IMR-90 (cell line): ENCODE measurements around the gene ADGRV1. TPM values are rescaled to one million over a fixed set of nuclear protein-coding genes. Genes with fewer than 3 reads are reported as not detected.

Source experiments
- ATAC-seq: fragments of 200-7000 bp; cut with Tn5 transposase; 2 replicates; pipeline ENCODE4 v1.9.1; 2020; ENCODE audit warnings: low read depth, mild to moderate bottlenecking, moderate library complexity
- BruUV-seq: library from RNA; stranded (reverse); fragments of 400-500 nt; replicated peaks from 2 replicates; lab custom pipeline; 2021; lab: Mats Ljungman, UMichigan
- CTCF ChIA-PET: fragments of 300-600 bp; formaldehyde crosslinking; extraction: SDS; loops from one replicate; lab custom pipeline; 2021; ENCODE audit warnings: antibody characterized with exemption; lab: Yijun Ruan, JAX
- POLR2A ChIA-PET: fragments of 300-600 bp; sonication (Branson Sonifier 250); formaldehyde crosslinking; loops from one replicate; lab custom pipeline; 2022; ENCODE audit warnings: antibody characterized with exemption; ENCODE audit not compliant: unreplicated experiment; lab: Charles Lee
- DNase-seq: peaks from one replicate; pipeline ENCODE4 v3.0.0; 2013
- H2AFZ ChIP-seq: replicated peaks from 2 replicates; pipeline ENCODE3; 2013; ENCODE audit warnings: low read length, mild to moderate bottlenecking; ENCODE audit not compliant: poor library complexity
- H2AK5ac ChIP-seq: 2 replicates; pipeline ENCODE4 v1.6.1; 2013; ENCODE audit warnings: low read depth, low read length, inconsistent platforms
- H2AK9ac ChIP-seq: replicated peaks from 2 replicates; pipeline ENCODE3; 2013; ENCODE audit warnings: mild to moderate bottlenecking, low read depth, low read length, moderate library complexity; ENCODE audit not compliant: poor library complexity
- H2BK120ac ChIP-seq: 2 replicates; pipeline ENCODE4 v1.6.1; 2013; ENCODE audit warnings: low read depth, low read length, inconsistent platforms
- H2BK15ac ChIP-seq: 3 replicates; pipeline ENCODE4 v1.6.1; 2013; ENCODE audit warnings: low read depth, low read length, inconsistent platforms
- H2BK20ac ChIP-seq: 2 replicates; pipeline ENCODE4 v1.6.1; 2013; ENCODE audit warnings: low read depth, mild to moderate bottlenecking, inconsistent platforms, low read length, moderate library complexity
- H2BK5ac ChIP-seq: 2 replicates; pipeline ENCODE4 v1.6.1; 2013; ENCODE audit warnings: mild to moderate bottlenecking, low read depth, low read length, inconsistent platforms; ENCODE audit not compliant: poor library complexity, severe bottlenecking
- H3K14ac ChIP-seq: replicated peaks from 2 replicates; pipeline ENCODE4 v1.6.1; 2013; ENCODE audit warnings: low read depth, low read length, inconsistent platforms
- H3K18ac ChIP-seq: 2 replicates; pipeline ENCODE4 v1.6.1; 2013; ENCODE audit warnings: low read depth, low read length, control low read depth
- H3K23ac ChIP-seq: 2 replicates; pipeline ENCODE4 v1.6.1; 2013; ENCODE audit warnings: low read depth, low read length, inconsistent platforms
- H3K27ac ChIP-seq: 2 replicates; pipeline ENCODE4 v1.5.1; 2013; ENCODE audit warnings: mild to moderate bottlenecking, control low read depth, low read length; ENCODE audit not compliant: insufficient read depth
- H3K27me3 ChIP-seq: 2 replicates; pipeline ENCODE4 v1.6.1; 2013; ENCODE audit warnings: low read length; ENCODE audit not compliant: control insufficient read depth, insufficient read depth
- H3K36me3 ChIP-seq: 2 replicates; pipeline ENCODE4 v1.6.1; 2013; ENCODE audit warnings: low read length, mixed read lengths; ENCODE audit not compliant: control insufficient read depth, insufficient read depth
- H3K4ac ChIP-seq: 2 replicates; pipeline ENCODE4 v1.6.1; 2013; ENCODE audit warnings: low read depth, low read length, inconsistent platforms
- H3K4me1 ChIP-seq: 2 replicates; pipeline ENCODE4 v1.6.1; 2013; ENCODE audit warnings: low read length, mixed read lengths; ENCODE audit not compliant: control insufficient read depth, insufficient read depth
- H3K4me2 ChIP-seq: 2 replicates; pipeline ENCODE4 v1.6.1; 2013; ENCODE audit warnings: low read depth, mild to moderate bottlenecking, control low read depth, low read length, moderate library complexity
- H3K4me3 ChIP-seq: 2 replicates; pipeline ENCODE4 v1.5.1; 2013; ENCODE audit warnings: low read depth, mild to moderate bottlenecking, control low read depth, low read length, moderate library complexity; ENCODE audit not compliant: insufficient read depth
- H3K56ac ChIP-seq: 2 replicates; pipeline ENCODE4 v1.6.1; 2013; ENCODE audit warnings: low read length, inconsistent platforms; ENCODE audit not compliant: insufficient read depth; ENCODE audit errors: extremely low read depth
- H3K79me1 ChIP-seq, 2 experiments: 2 replicates each; pipeline ENCODE4 v1.6.1; 2013; ENCODE audit warnings: low read length in 2 of 2, inconsistent platforms in 1 of 2, low read depth in 1 of 2
- H3K9ac ChIP-seq: 2 replicates; pipeline ENCODE4 v1.6.1; 2013; ENCODE audit warnings: low read depth, low read length, control low read depth
- H3K9me1 ChIP-seq: 2 replicates; pipeline ENCODE4 v1.6.1; 2013; ENCODE audit warnings: low read length, inconsistent platforms; ENCODE audit not compliant: insufficient read depth
- H3K9me3 ChIP-seq: 2 replicates; pipeline ENCODE4 v1.6.1; 2013; ENCODE audit warnings: low read length; ENCODE audit not compliant: control insufficient read depth, insufficient read depth
- H4K20me1 ChIP-seq: 2 replicates; pipeline ENCODE4 v1.6.1; 2013; ENCODE audit warnings: low read length, inconsistent platforms; ENCODE audit not compliant: insufficient read depth
- H4K5ac ChIP-seq: 2 replicates; pipeline ENCODE4 v1.6.1; 2013; ENCODE audit warnings: mild to moderate bottlenecking, low read depth, low read length, control low read depth
- H4K8ac ChIP-seq, 2 experiments: 2 replicates each; pipeline ENCODE4 v1.6.1; 2013; ENCODE audit warnings: low read depth in 2 of 2, low read length in 2 of 2, control low read depth in 1 of 2, inconsistent platforms in 1 of 2
- H4K91ac ChIP-seq: 2 replicates; pipeline ENCODE4 v1.6.1; 2013; ENCODE audit warnings: low read depth, low read length, inconsistent platforms; ENCODE audit not compliant: insufficient read depth
- BHLHE40 ChIP-seq: fragments of 150-350 bp; IDR thresholded peaks from 2 replicates; pipeline ENCODE4 v1.6.1; 2016; ENCODE audit warnings: mild to moderate bottlenecking, low read depth, low read length
- CEBPB ChIP-seq: IDR thresholded peaks from 2 replicates; pipeline ENCODE4 v1.6.1; 2012; ENCODE audit warnings: low read depth, low read length, improper control_type of control experiment
- CHD1 ChIP-seq: IDR thresholded peaks from 2 replicates; pipeline ENCODE4 v1.6.1; 2012; ENCODE audit warnings: low read depth, low read length, improper control_type of control experiment
- CTCF ChIP-seq: conservative IDR thresholded peaks from 2 replicates; pipeline ENCODE4 v1.5.1; 2012; ENCODE audit warnings: mild to moderate bottlenecking, low read depth, low read length, improper control_type of control experiment
- ELK1 ChIP-seq: fragments of 150-350 bp; IDR thresholded peaks from 2 replicates; pipeline ENCODE4 v1.6.1; 2016; ENCODE audit warnings: low read depth, mild to moderate bottlenecking, low read length, moderate library complexity, borderline replicate concordance
- FOS ChIP-seq: fragments of 150-350 bp; IDR thresholded peaks from 2 replicates; pipeline ENCODE4 v1.6.1; 2016; ENCODE audit warnings: low read depth, low read length
- MAFK ChIP-seq: IDR thresholded peaks from 2 replicates; pipeline ENCODE4 v1.6.1; 2012; ENCODE audit warnings: low read depth, low read length, improper control_type of control experiment
- MAZ ChIP-seq: IDR thresholded peaks from 2 replicates; pipeline ENCODE4 v1.6.1; 2012; ENCODE audit warnings: low read depth, mild to moderate bottlenecking, low read length, improper control_type of control experiment, moderate library complexity, borderline replicate concordance
- MXI1 ChIP-seq: IDR thresholded peaks from 2 replicates; pipeline ENCODE4 v1.6.1; 2012; ENCODE audit warnings: low read depth, mild to moderate bottlenecking, low read length, moderate library complexity, borderline replicate concordance
- NFE2L2 ChIP-seq: fragments of 150-350 bp; IDR thresholded peaks from 2 replicates; pipeline ENCODE4 v1.6.1; 2016; ENCODE audit warnings: low read depth, mild to moderate bottlenecking, low read length
- POLR2A ChIP-seq: IDR thresholded peaks from 2 replicates; pipeline ENCODE4 v1.6.1; 2012; ENCODE audit warnings: mild to moderate bottlenecking, low read depth, low read length
- RAD21 ChIP-seq: IDR thresholded peaks from 2 replicates; pipeline ENCODE4 v1.6.1; 2012; ENCODE audit warnings: low read length, improper control_type of control experiment
- RCOR1 ChIP-seq: IDR thresholded peaks from 2 replicates; pipeline ENCODE4 v1.6.1; 2012; ENCODE audit warnings: mild to moderate bottlenecking, low read length, improper control_type of control experiment; ENCODE audit not compliant: insufficient replicate concordance
- RFX5 ChIP-seq: IDR thresholded peaks from 2 replicates; pipeline ENCODE4 v1.8.0; 2012; ENCODE audit warnings: low read depth, mild to moderate bottlenecking, low read length, moderate library complexity
- SMC3 ChIP-seq: fragments of 150-350 bp; IDR thresholded peaks from 2 replicates; pipeline ENCODE4 v1.6.1; 2016; ENCODE audit warnings: low read depth, mild to moderate bottlenecking, antibody characterized with exemption, low read length, moderate library complexity
- USF2 ChIP-seq: fragments of 150-350 bp; IDR thresholded peaks from 2 replicates; pipeline ENCODE4 v1.6.1; 2017; ENCODE audit warnings: mild to moderate bottlenecking, antibody characterized with exemption, low read length, low read depth
- WGBS, 2 experiments: methylation state at CpG; one replicate each; pipeline versions ENCODE4 v1.1.5 to v1.1.7; 2013; ENCODE audit warnings: missing lambda C conversion rate in 2 of 2; ENCODE audit not compliant: insufficient read length in 1 of 2; ENCODE audit errors: extremely low coverage in 2 of 2; 5-methylcytosine and 5-hydroxymethylcytosine counted together
- dilution Hi-C: fragments of 300-500 bp; cut with HindIII; formaldehyde crosslinking; loops from one replicate; pipeline ENCODE4 v1.14.3; 2018; ENCODE audit warnings: low sequenced_read_pairs; ENCODE audit not compliant: unreplicated experiment
- in situ Hi-C: fragments of 300-500 bp; cut with MboI; formaldehyde crosslinking; loops from 3 replicates; pipeline ENCODE4 v1.14.3; 2019; ENCODE audit warnings: low sequenced_read_pairs, inconsistent platforms, mixed read lengths
- intact Hi-C: fragments of 100-400 bp; cut with micrococcal nuclease; formaldehyde crosslinking; loops from 2 replicates; pipeline ENCODE4 v1.10.0; 2022
- polyA plus RNA-seq, 3 experiments: library from polyadenylated mRNA; depleted of rRNA; stranded (reverse); fragments of >200 nt; gene quantifications; 2 replicates each; pipeline ENCODE4 v1.2.3, GENCODE V29; 2012; ENCODE audit warnings: low replicate concordance in 1 of 3
- total RNA-seq: library from RNA; depleted of rRNA; stranded (reverse); fragments of >200 nt; gene quantifications from 2 replicates; pipeline ENCODE4 v1.2.3, GENCODE V29; 2012

Gene ADGRV1
- total and polyA plus RNA-seq, 2 of the 4 experiments (the other 2 are of a cell fraction) = under 0.01 TPM; not detected in 1

GRCh38 chr5:90528601-90529193, 29.9 kb upstream of the ADGRV1 start:
- ATAC-seq (no peak), DNase-seq (peak; percentile 29)
- CTCF ChIA-PET = no interaction called here
- Histone ChIP-seq H4K8ac (peak overlapping the region; percentile 58 to 96), H4K20me1 (peaks cover 4% of the 10 kb centered on the region; the same call in 1 of the 2 replicates), H3K9me1 (no peaks in the 10 kb centered on the region), H2AK9ac (peak overlapping the region; percentile 100), H3K27ac (peak overlapping the region; percentile 94), H3K9me3 (no peaks in the 10 kb centered on the region), H2AK5ac (peak overlapping the region; percentile 89), H4K5ac (peak overlapping the region; percentile 88), H3K4me2 (peak overlapping the region; percentile 99), H2BK5ac (peak overlapping the region; percentile 95), H3K79me1 (peaks cover 8 to 17% of the 10 kb centered on the region in 2 experiments; a peak in 3 of 4 replicates), H3K9ac (peak overlapping the region; percentile 97), H4K91ac (peak overlapping the region; percentile 89), H2BK120ac (peak overlapping the region; percentile 80), H3K23ac (peak overlapping the region; percentile 74), H3K14ac (peak overlapping the region; percentile 84), H3K4me3 (peak overlapping the region; percentile 98), H3K4ac (peak overlapping the region; percentile 95), H3K56ac (peak overlapping the region; percentile 82), H3K36me3 (peaks cover 4% of the 10 kb centered on the region; the same call in 1 of the 2 replicates), H2BK15ac (no peak overlapping the region), H3K4me1 (no peaks in the 10 kb centered on the region), H3K27me3 (peaks cover 3% of the 10 kb centered on the region; the same call in 1 of the 2 replicates), H2AFZ (peak overlapping the region; percentile 99), H2BK20ac (no peak overlapping the region), H3K18ac (peak overlapping the region; percentile 90)
- no peak for TF ChIP-seq NFE2L2
- TF ChIP-seq MAZ = no peak
- TF ChIP-seq USF2 = no peak
- TF ChIP-seq RCOR1 = no peak
- no peak for TF ChIP-seq MXI1
- TF ChIP-seq FOS = no peak
- no peak for TF ChIP-seq BHLHE40
- no peak for TF ChIP-seq CHD1
- no peak for TF ChIP-seq POLR2A
- no peak for TF ChIP-seq RAD21
- TF ChIP-seq RFX5 = no peak
- no peak for TF ChIP-seq MAFK
- TF ChIP-seq CEBPB = no peak
- no peak for TF ChIP-seq ELK1
- no peak for TF ChIP-seq SMC3
- TF ChIP-seq CTCF = no peak
- in situ Hi-C loops = no loop called here
- POLR2A ChIA-PET = no interaction called here
- TSS peak; percentile 36 for BruUV-seq
- intact Hi-C loops = no loop called here
- WGBS, 2 experiments = 0% methylated on average over 7 of the region's 18 CpGs; no CpG with 5 or more reads in 1 of the 2 experiments
- dilution Hi-C loops = no loop called here
